CD4-positive, alpha-beta T cell treated with Interleukin-2 at 100 ng/mL for 4 hours (primary cell): ENCODE results near the gene TEX2.
A peak's percentile ranks its signal among the peaks of the same experiment; 100 is the strongest.
"Not testable (repeated sequence)": the region's sequence is repeated elsewhere in the genome, so short reads cannot be mapped to it uniquely, and the experiment has no call there.

ENCODE experiments used
- DNase-seq: peaks from one replicate; pipeline ENCODE4 v3.0.0-alpha.2; 2020; ENCODE audit warnings: low spot score

Gene TEX2

GRCh38 chr17:64183815-64184214, 79.2 kb downstream of the TEX2 start:
- DNase-seq, result peak; percentile 14

- no peak for DNase-seq
Measured at GRCh38 chr17:64182325-64183012, 80.6 kb downstream of the TEX2 start.

- no peak for DNase-seq
Measured at GRCh38 chr17:64180089-64181073, 82.7 kb downstream of the TEX2 start.

- DNase-seq, result not testable (repeated sequence)
Measured at GRCh38 chr17:64179024-64179423, 84.0 kb downstream of the TEX2 start.

- no peak for DNase-seq
Measured at GRCh38 chr17:64178011-64178825, 84.8 kb downstream of the TEX2 start.

GRCh38 chr17:64177311-64178010, 85.6 kb downstream of the TEX2 start:
- DNase-seq, result no peak

GRCh38 chr17:64176556-64176955, 86.5 kb downstream of the TEX2 start:
- no peak for DNase-seq

- DNase-seq, result no peak
Measured at GRCh38 chr17:64174686-64175456, 88.2 kb downstream of the TEX2 start.

GRCh38 chr17:64173646-64174045, 89.4 kb downstream of the TEX2 start:
- no peak for DNase-seq

- DNase-seq, result no peak
Measured at GRCh38 chr17:64172510-64172909, 90.5 kb downstream of the TEX2 start.

GRCh38 chr17:64171041-64171440, 92.0 kb downstream of the TEX2 start:
- no peak for DNase-seq

- no peak for DNase-seq
Measured at GRCh38 chr17:64170286-64170685, 92.8 kb downstream of the TEX2 start.

- DNase-seq, result not testable (repeated sequence)
Measured at GRCh38 chr17:64167666-64168065, 95.4 kb downstream of the TEX2 start.

GRCh38 chr17:64166876-64167275, 96.2 kb downstream of the TEX2 start:
- DNase-seq, result no peak

- DNase-seq, result no peak
Measured at GRCh38 chr17:64165347-64165746, 97.7 kb downstream of the TEX2 start.

GRCh38 chr17:64164596-64165285, 98.3 kb downstream of the TEX2 start:
- DNase-seq, result no peak

GRCh38 chr17:64163468-64163867, 99.6 kb downstream of the TEX2 start:
- no peak for DNase-seq

GRCh38 chr17:64162554-64162953, 100.5 kb downstream of the TEX2 start:
- DNase-seq, result no peak

GRCh38 chr17:64161380-64162176, 101.5 kb downstream of the TEX2 start:
- no peak for DNase-seq
